Lower leg skin (tissue), 4 donors: ENCODE measurements around the gene OR8A1. TPM values are rescaled to one million over a fixed set of nuclear protein-coding genes. Genes with fewer than 3 reads are reported as not detected.

ENCODE experiments used
- DNase-seq, 2 donors: peaks; one replicate each; pipeline ENCODE4 v3.0.0-alpha.2; 2019; ENCODE audit warnings: low spot score in 2 of 2
- H3K4me3 ChIP-seq: fragments of 200-600 bp; sonication (generic); 2 replicates; pipeline ENCODE4 v1.5.1; 2017; ENCODE audit warnings: mild to moderate bottlenecking, low read depth; ENCODE audit not compliant: poor library complexity, severe bottlenecking
- CTCF ChIP-seq, 3 donors: fragments of 450-650 bp; IDR thresholded peaks; one replicate each; pipeline ENCODE4 v1.5.1; 2016; ENCODE audit warnings: antibody characterized with exemption in 3 of 3, mild to moderate bottlenecking in 3 of 3, moderate library complexity in 2 of 3
- POLR2A ChIP-seq, 2 donors: fragments of 450-650 bp; IDR thresholded peaks; one replicate each; pipeline ENCODE4 v1.6.1; 2016 to 2017; ENCODE audit warnings: antibody characterized with exemption in 2 of 2, mild to moderate bottlenecking in 1 of 2, moderate library complexity in 1 of 2
- WGBS, 2 donors: methylation state at CpG; one replicate each; pipeline ENCODE4 v1.1.5; 2018; 5-methylcytosine and 5-hydroxymethylcytosine counted together
- intact Hi-C: fragments of 100-400 bp; cut with DNase I; formaldehyde crosslinking; loops from one replicate; pipeline ENCODE4 v1.15.0; 2023; ENCODE audit warnings: low total_unique reads
- total RNA-seq, 4 donors: library from RNA; depleted of rRNA; stranded (reverse); fragments of >200 nt; gene quantifications; one replicate each; pipeline ENCODE4 v1.1.0, GENCODE V29; 2016

The OR8A1 gene
- total RNA-seq, 4 donors from 2014 or later = not detected

- intact Hi-C loops = no loop called here
- 87 to 88% methylated on average over 8 of the region's 8 CpGs for WGBS, 2 donors
- no peak for DNase-seq
- no peak for TF ChIP-seq CTCF (IDR thresholded peaks at IDR 0.05)
- no peak for TF ChIP-seq POLR2A (IDR thresholded peaks at IDR 0.05)
- no peak overlapping the region for H3K4me3 ChIP-seq
Observed at GRCh38 chr11:124583781-124584180, 14.0 kb downstream of the OR8A1 start.

GRCh38 chr11:124584681-124585372, 15.0 kb downstream of the OR8A1 start:
- DNase-seq = no peak
- WGBS, 2 donors = 61 to 65% methylated on average over 4 of the region's 4 CpGs
- intact Hi-C loops = no loop called here
- TF ChIP-seq CTCF (IDR thresholded peaks at IDR 0.05) (no peak), POLR2A (IDR thresholded peaks at IDR 0.05) (no peak)
- H3K4me3 ChIP-seq = no peak overlapping the region

- WGBS, 2 donors = 43 to 47% methylated on average over 3 of the region's 3 CpGs
- peak in 1 of 2 donors; percentile 39 for DNase-seq
- TF ChIP-seq CTCF (IDR thresholded peaks at IDR 0.05) = no peak
- no peak for TF ChIP-seq POLR2A (IDR thresholded peaks at IDR 0.05)
- H3K4me3 ChIP-seq = no peak overlapping the region
- intact Hi-C loops = no loop called here
Observed at GRCh38 chr11:124586238-124586860, 16.6 kb downstream of the OR8A1 start.

GRCh38 chr11:124591430-124591829, 21.6 kb downstream of the OR8A1 start:
- intact Hi-C loops = loop anchor here (5.0 kb wide), 1 partner anchor 939 kb away; the partner anchor contains the start of gene SCN3B
- no peak overlapping the region for H3K4me3 ChIP-seq
- 86 to 89% methylated on average over 2 of the region's 2 CpGs for WGBS, 2 donors
- no peak for DNase-seq
- TF ChIP-seq POLR2A (IDR thresholded peaks at IDR 0.05) (no peak), CTCF (IDR thresholded peaks at IDR 0.05) (no peak)

GRCh38 chr11:124592627-124593026, 22.8 kb downstream of the OR8A1 start:
- TF ChIP-seq POLR2A (IDR thresholded peaks at IDR 0.05) (no peak), CTCF (IDR thresholded peaks at IDR 0.05) (no peak)
- DNase-seq = no peak
- intact Hi-C loops = loop anchor here (5.0 kb wide), 1 partner anchor 940 kb away; the partner anchor contains the start of gene SCN3B
- H3K4me3 ChIP-seq = no peak overlapping the region
- WGBS, 2 donors = 81 to 82% methylated on average over 6 of the region's 6 CpGs
